SK-N-SH treated with all-trans-retinoic acid at 6 μM for 48 hours (cell line): ENCODE results near the gene PSMD8.
A peak's percentile ranks its signal among the peaks of the same experiment; 100 is the strongest.

Experiments
- ATAC-seq: fragments of 200-7000 bp; cut with Tn5 transposase; 3 replicates; pipeline ENCODE4 v1.9.1; 2020; ENCODE audit warnings: mild to moderate bottlenecking, moderate library complexity
- ARNTL ChIP-seq: fragments of 450-650 bp; formaldehyde crosslinking; IDR thresholded peaks from 2 replicates; pipeline ENCODE4 v1.5.0; 2020; ENCODE audit warnings: low read depth, mild to moderate bottlenecking, moderate library complexity, borderline replicate concordance
- BACH2 ChIP-seq: fragments of 250-450 bp; sonication (Bioruptor Pico); IDR thresholded peaks from 2 replicates; pipeline ENCODE4 v1.9.0; 2021; ENCODE audit warnings: mild to moderate bottlenecking, borderline replicate concordance
- CSRNP3 ChIP-seq: fragments of 250-450 bp; sonication (Bioruptor Pico); IDR thresholded peaks from 2 replicates; pipeline ENCODE4 v1.5.1; 2021; ENCODE audit warnings: mild to moderate bottlenecking, moderate library complexity
- ESRRG ChIP-seq: fragments of 250-450 bp; sonication (Bioruptor Pico); IDR thresholded peaks from 2 replicates; pipeline ENCODE4 v1.6.1; 2021; ENCODE audit warnings: mild to moderate bottlenecking
- GLIS3 ChIP-seq: fragments of 250-450 bp; sonication (Bioruptor Pico); IDR thresholded peaks from 2 replicates; pipeline ENCODE4 v1.5.0; 2020; ENCODE audit warnings: mild to moderate bottlenecking, moderate library complexity
- ISL1 ChIP-seq: fragments of 250-450 bp; sonication (Bioruptor Pico); IDR thresholded peaks from 2 replicates; pipeline ENCODE4 v2.1.2; 2022; ENCODE audit warnings: mild to moderate bottlenecking, moderate library complexity
- OSR1 ChIP-seq: fragments of 250-450 bp; sonication (Bioruptor Pico); IDR thresholded peaks from 2 replicates; pipeline ENCODE4 v1.8.0; 2022; ENCODE audit warnings: moderate library complexity, mild to moderate bottlenecking, inconsistent platforms
- PATZ1 ChIP-seq: fragments of 250-450 bp; sonication (Bioruptor Pico); IDR thresholded peaks from 2 replicates; pipeline ENCODE4 v1.8.0; 2020; ENCODE audit warnings: mild to moderate bottlenecking, moderate library complexity, borderline replicate concordance
- PPARA ChIP-seq: fragments of 250-450 bp; sonication (Bioruptor Pico); IDR thresholded peaks from 2 replicates; pipeline ENCODE4 v1.5.0; 2020; ENCODE audit warnings: mild to moderate bottlenecking, borderline replicate concordance
- RARB ChIP-seq: fragments of 250-450 bp; sonication (Bioruptor Pico); IDR thresholded peaks from 2 replicates; pipeline ENCODE4 v1.8.0; 2021; ENCODE audit warnings: mild to moderate bottlenecking, moderate library complexity
- SNAI2 ChIP-seq: fragments of 250-450 bp; sonication (Bioruptor Pico); IDR thresholded peaks from 2 replicates; pipeline ENCODE4 v1.5.0; 2020; ENCODE audit warnings: mild to moderate bottlenecking, moderate library complexity
- TCF4 ChIP-seq: fragments of 250-450 bp; sonication (Bioruptor Pico); IDR thresholded peaks from 2 replicates; pipeline ENCODE4 v1.8.0; 2021; ENCODE audit warnings: mild to moderate bottlenecking, moderate library complexity, borderline replicate concordance
- TOX ChIP-seq: fragments of 250-450 bp; sonication (Bioruptor Pico); IDR thresholded peaks from 2 replicates; pipeline ENCODE4 v1.8.0; 2021; ENCODE audit warnings: mild to moderate bottlenecking, moderate library complexity, borderline replicate concordance
- ZC3H10 ChIP-seq: fragments of 250-450 bp; sonication (Bioruptor Pico); IDR thresholded peaks from 2 replicates; pipeline ENCODE4 v1.5.1; 2021; ENCODE audit warnings: mild to moderate bottlenecking, moderate library complexity
- ZFP3 ChIP-seq: fragments of 250-450 bp; sonication (Bioruptor Pico); IDR thresholded peaks from 2 replicates; pipeline ENCODE4 v1.5.0; 2020; ENCODE audit warnings: mild to moderate bottlenecking, moderate library complexity
- ZFP30 ChIP-seq: fragments of 450-650 bp; formaldehyde crosslinking; IDR thresholded peaks from 2 replicates; pipeline ENCODE4 v1.5.0; 2022; ENCODE audit warnings: mild to moderate bottlenecking, moderate library complexity
- ZNF565 ChIP-seq: fragments of 450-650 bp; formaldehyde crosslinking; conservative IDR thresholded peaks from 2 replicates; pipeline ENCODE4 v1.5.0; 2020; ENCODE audit warnings: low read depth, mild to moderate bottlenecking, moderate library complexity
- ZNF70 ChIP-seq: fragments of 450-650 bp; formaldehyde crosslinking; IDR thresholded peaks from 2 replicates; pipeline ENCODE4 v1.5.0; 2020; ENCODE audit warnings: mild to moderate bottlenecking, moderate library complexity
- ZNF8 ChIP-seq: fragments of 450-650 bp; formaldehyde crosslinking; IDR thresholded peaks from 2 replicates; pipeline ENCODE4 v1.5.0; 2020; ENCODE audit warnings: mild to moderate bottlenecking, moderate library complexity
- TF ChIP-seq, protein P1 (sequence below): fragments of 250-450 bp; sonication (Bioruptor Pico); IDR thresholded peaks from 2 replicates; pipeline ENCODE4 v1.8.0; 2021; ENCODE audit warnings: low read depth, mild to moderate bottlenecking, moderate library complexity, borderline replicate concordance

The PSMD8 gene

DNA sequence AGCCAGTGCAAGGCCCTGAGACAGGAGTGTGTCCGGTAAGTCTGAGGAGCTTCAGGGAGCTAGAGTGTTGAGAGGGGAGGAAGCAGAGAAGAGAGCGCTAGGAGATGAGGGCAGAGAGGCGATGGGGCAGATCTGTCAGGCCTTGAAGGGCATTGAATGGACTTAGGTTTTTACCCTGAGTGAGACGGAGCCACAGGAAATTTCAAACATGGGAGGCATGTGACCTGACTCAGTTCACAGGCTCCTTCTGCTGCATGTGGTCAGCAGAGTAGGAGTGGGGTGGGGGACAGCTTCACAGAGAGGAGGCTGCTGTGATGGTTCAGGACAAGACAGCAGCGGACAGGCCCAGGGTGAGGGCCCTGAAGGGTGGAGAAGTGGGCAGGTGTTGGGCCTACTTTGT lies 26.0 kb downstream of the PSMD8 start (continued):
- TF ChIP-seq PATZ1 (CRISPR knock-in tag), result no peak

- peak; percentile 1; the same call in 2 of the 3 replicates for ATAC-seq
- TF ChIP-seq GLIS3 (CRISPR knock-in tag) (no peak), ZFP3 (CRISPR knock-in tag) (no peak), ZNF8 (CRISPR knock-in tag) (no peak), ESRRG (CRISPR knock-in tag) (no peak), RARB (CRISPR knock-in tag) (no peak), CSRNP3 (CRISPR knock-in tag) (no peak), PATZ1 (CRISPR knock-in tag) (no peak)
- TF ChIP-seq, all 23 proteins: peak for 0
Observed at GRCh38 chr19:38401148-38401547, 26.8 kb downstream of the PSMD8 start.

- TF ChIP-seq TOX (no peak), GLIS3 (CRISPR knock-in tag) (no peak), PATZ1 (CRISPR knock-in tag) (no peak)
- ATAC-seq, result peak; percentile 18
Observed at GRCh38 chr19:38402623-38402966, 28.2 kb downstream of the PSMD8 start.

GRCh38 chr19:38402967-38403674 lies 28.8 kb downstream of the PSMD8 start, which contains the start of gene FAM98C:
TSS of gene FAM98C (plus strand) at chr19:38403093. CDS start at chr19:38403154, 61 bp downstream.
- peak; percentile 96 for ATAC-seq
- TF ChIP-seq SNAI2 (CRISPR knock-in tag) (no peak), ZNF8 (CRISPR knock-in tag) (no peak), RARB (CRISPR knock-in tag) (no peak), TOX (no peak), ZC3H10 (no peak), BACH2 (CRISPR knock-in tag) (no peak), PATZ1 (CRISPR knock-in tag) (0 out of 2 replicates have a peak, but pooled peaks have one; percentile 29), ARNTL (CRISPR knock-in tag) (no peak), ESRRG (CRISPR knock-in tag) (0 out of 2 replicates have a peak, but pooled peaks have one; percentile 66), TCF4 (no peak), ZFP30 (no peak), ISL1 (CRISPR knock-in tag) (no peak), ZNF70 (CRISPR knock-in tag) (no peak), OSR1 (CRISPR knock-in tag) (no peak), CSRNP3 (CRISPR knock-in tag) (no peak), ZNF565 (CRISPR knock-in tag) (no peak), ZFP3 (CRISPR knock-in tag) (0 out of 2 replicates have a peak, but pooled peaks have one; percentile 38), PPARA (CRISPR knock-in tag) (no peak)
- TF ChIP-seq, protein P1, sequence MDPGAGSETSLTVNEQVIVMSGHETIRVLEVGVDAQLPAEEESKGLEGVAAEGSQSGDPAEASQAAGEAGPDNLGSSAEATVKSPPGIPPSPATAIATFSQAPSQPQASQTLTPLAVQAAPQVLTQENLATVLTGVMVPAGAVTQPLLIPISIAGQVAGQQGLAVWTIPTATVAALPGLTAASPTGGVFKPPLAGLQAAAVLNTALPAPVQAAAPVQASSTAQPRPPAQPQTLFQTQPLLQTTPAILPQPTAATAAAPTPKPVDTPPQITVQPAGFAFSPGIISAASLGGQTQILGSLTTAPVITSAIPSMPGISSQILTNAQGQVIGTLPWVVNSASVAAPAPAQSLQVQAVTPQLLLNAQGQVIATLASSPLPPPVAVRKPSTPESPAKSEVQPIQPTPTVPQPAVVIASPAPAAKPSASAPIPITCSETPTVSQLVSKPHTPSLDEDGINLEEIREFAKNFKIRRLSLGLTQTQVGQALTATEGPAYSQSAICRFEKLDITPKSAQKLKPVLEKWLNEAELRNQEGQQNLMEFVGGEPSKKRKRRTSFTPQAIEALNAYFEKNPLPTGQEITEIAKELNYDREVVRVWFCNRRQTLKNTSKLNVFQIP, result no peak
